Body of pancreas (tissue), 4 donors: ENCODE data around the gene CTTN.

Experiments
- POLR2A ChIP-seq, 3 donors: fragments of 450-650 bp; IDR thresholded peaks; one replicate each; pipeline ENCODE4 v1.6.1; 2016; ENCODE audit warnings: antibody characterized with exemption in 3 of 3, mild to moderate bottlenecking in 2 of 3
- TF ChIP-seq, protein P1 (sequence below), 7 experiments: fragments of 450-650 bp in 4 of 7; fragments of 200-600 bp in 3 of 7; sonication (generic) in 3 of 7; IDR thresholded peaks; one replicate each; pipeline ENCODE4 v1.5.1; 2016 to 2019; ENCODE audit warnings: antibody characterized with exemption in 7 of 7

DNA sequence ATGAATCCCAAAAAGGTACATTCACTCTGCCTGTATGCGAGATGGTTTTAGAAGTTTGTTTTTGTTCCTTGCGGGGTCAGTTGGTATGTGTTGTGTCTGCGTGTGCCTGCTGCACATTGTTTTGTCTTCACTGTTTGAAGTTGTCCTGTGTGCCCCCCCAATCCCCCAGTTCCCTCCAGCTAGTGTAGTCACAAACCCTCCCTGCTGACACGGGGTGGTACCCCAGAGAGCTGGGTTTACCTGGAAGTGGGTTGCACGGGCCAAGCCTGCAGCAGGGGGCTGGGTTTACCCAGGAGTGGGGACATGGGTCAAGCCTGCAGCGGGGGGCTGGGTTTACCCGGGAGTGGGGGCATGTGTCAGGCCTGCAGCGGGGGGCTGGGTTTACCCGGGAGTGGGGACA, 22.2 kb downstream of the CTTN start:
- no peak for TF ChIP-seq POLR2A (IDR thresholded peaks at IDR 0.05)
- TF ChIP-seq, protein P1, sequence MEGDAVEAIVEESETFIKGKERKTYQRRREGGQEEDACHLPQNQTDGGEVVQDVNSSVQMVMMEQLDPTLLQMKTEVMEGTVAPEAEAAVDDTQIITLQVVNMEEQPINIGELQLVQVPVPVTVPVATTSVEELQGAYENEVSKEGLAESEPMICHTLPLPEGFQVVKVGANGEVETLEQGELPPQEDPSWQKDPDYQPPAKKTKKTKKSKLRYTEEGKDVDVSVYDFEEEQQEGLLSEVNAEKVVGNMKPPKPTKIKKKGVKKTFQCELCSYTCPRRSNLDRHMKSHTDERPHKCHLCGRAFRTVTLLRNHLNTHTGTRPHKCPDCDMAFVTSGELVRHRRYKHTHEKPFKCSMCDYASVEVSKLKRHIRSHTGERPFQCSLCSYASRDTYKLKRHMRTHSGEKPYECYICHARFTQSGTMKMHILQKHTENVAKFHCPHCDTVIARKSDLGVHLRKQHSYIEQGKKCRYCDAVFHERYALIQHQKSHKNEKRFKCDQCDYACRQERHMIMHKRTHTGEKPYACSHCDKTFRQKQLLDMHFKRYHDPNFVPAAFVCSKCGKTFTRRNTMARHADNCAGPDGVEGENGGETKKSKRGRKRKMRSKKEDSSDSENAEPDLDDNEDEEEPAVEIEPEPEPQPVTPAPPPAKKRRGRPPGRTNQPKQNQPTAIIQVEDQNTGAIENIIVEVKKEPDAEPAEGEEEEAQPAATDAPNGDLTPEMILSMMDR (IDR thresholded peaks at IDR 0.05): no peak
